Measurements from ENCODE around the gene KLHL29.

DNA sequence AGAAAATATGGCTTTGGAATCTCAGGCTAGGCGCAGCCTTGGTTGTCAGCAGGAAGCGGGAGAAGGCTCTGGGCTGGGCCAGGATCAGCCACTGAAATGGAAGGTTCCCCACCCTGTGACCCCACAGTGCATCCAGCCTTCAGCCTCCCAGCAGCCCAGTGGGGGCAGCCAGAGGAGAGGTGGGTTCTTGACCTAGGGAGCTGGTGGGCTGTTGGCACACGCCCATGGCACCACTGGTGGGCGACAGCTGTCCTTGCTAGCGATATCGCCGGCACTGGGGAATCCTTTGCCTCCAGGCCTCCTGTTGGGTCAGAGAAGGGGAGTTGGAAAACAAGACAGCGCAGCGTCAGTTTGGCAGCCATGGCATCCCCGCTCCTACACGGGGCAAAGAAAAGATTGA lies 92.4 kb downstream of the KLHL29 start:
- TF ChIP-seq, protein P1, sequence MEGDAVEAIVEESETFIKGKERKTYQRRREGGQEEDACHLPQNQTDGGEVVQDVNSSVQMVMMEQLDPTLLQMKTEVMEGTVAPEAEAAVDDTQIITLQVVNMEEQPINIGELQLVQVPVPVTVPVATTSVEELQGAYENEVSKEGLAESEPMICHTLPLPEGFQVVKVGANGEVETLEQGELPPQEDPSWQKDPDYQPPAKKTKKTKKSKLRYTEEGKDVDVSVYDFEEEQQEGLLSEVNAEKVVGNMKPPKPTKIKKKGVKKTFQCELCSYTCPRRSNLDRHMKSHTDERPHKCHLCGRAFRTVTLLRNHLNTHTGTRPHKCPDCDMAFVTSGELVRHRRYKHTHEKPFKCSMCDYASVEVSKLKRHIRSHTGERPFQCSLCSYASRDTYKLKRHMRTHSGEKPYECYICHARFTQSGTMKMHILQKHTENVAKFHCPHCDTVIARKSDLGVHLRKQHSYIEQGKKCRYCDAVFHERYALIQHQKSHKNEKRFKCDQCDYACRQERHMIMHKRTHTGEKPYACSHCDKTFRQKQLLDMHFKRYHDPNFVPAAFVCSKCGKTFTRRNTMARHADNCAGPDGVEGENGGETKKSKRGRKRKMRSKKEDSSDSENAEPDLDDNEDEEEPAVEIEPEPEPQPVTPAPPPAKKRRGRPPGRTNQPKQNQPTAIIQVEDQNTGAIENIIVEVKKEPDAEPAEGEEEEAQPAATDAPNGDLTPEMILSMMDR (IDR thresholded peaks at IDR 0.05; ENCODE audit: low read depth, low read length, poor library complexity, severe bottlenecking): no peak
- TF ChIP-seq EZH2phosphoT487 (IDR thresholded peaks at IDR 0.05; ENCODE audit: borderline replicate concordance, low read length): no peak
